Measurements from ENCODE around the gene FBXL13. TPM values are rescaled to one million over a fixed set of nuclear protein-coding genes. Genes with fewer than 3 reads are reported as not detected.
"Not testable (repeated sequence)": the region's sequence is repeated elsewhere in the genome, so short reads cannot be mapped to it uniquely, and the experiment has no call there.

Gene FBXL13
- total RNA-seq, 1 experiment from 2014 or later, result 0.43 TPM

DNA sequence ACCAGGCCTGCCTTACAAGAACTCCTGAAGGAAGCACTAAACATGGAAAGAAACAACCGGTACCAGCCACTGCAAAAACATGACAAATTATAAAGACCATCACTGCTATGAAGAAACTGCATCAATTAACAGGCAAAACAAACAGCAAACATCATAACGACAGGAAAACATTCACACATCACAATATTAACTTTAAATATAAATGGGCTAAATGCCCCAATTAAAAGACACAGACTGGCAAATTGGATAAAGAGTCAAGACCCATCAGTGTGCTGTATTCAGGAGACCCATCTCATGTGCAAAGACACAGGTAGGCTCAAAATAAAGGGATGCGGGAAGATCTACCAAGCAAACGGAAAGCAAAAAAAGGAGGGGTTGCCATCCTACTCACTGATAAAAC, 120.2 kb downstream of the FBXL13 start:
- DNase-seq; H3K4me1 Mint-ChIP-seq (ENCODE audit: low read depth, unreplicated experiment); CTCF ChIA-PET; H3K9me3 ChIP-seq; POLR2A ChIA-PET; intact Hi-C loops (cut with micrococcal nuclease; ENCODE audit: unreplicated experiment); H3K36me3 Mint-ChIP-seq (ENCODE audit: insufficient read depth, unreplicated experiment); H3K4me1 ChIP-seq; BruUV-seq (replicated peaks); H3K4me3 ChIP-seq (ENCODE audit: low read depth, low read length); H3K36me3 ChIP-seq (ENCODE audit: control insufficient read depth, insufficient read depth, low read length); H3K27me3 Mint-ChIP-seq (ENCODE audit: insufficient read depth, unreplicated experiment); H3K4me3 Mint-ChIP-seq (ENCODE audit: unreplicated experiment); H3K27ac Mint-ChIP-seq (ENCODE audit: unreplicated experiment); H3K27me3 ChIP-seq (replicated peaks; ENCODE audit: control insufficient read depth, insufficient read depth, low read length): not testable (repeated sequence)
- H3K9me3 Mint-ChIP-seq (ENCODE audit: unreplicated experiment), result peaks cover 41% of the 10 kb centered on the region

DNA sequence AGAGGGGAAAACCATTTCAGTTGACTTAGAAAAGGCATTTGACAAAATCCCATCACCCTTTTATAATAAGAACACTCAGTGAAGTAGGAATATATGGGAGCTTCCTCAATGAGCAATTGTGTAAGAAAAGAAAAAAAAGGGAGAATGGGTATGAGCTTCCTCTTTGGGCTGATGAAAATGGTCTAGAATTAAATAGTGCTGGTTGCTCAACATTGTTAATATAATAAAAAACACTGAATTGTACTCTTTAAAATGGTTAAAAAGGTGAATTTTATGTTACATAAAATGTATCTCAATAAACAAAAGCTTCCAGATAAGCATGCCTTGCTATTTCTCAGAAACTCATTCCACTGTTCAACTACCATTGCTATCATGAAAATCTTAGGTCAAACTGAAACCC, 121.2 kb downstream of the FBXL13 start:
- POLR2A ChIA-PET, result no interaction called here
- Histone ChIP-seq H3K4me3 (ENCODE audit: low read depth, low read length) (no peak overlapping the region), H3K36me3 (ENCODE audit: control insufficient read depth, insufficient read depth, low read length) (no peaks in the 10 kb centered on the region), H3K27me3 (replicated peaks; ENCODE audit: control insufficient read depth, insufficient read depth, low read length) (no peaks in the 10 kb centered on the region), H3K9me3 (no peaks in the 10 kb centered on the region), H3K4me1 (no peaks in the 10 kb centered on the region)
- H3K27ac Mint-ChIP-seq (ENCODE audit: unreplicated experiment), result no peak overlapping the region
- intact Hi-C loops (cut with micrococcal nuclease; ENCODE audit: unreplicated experiment), result no loop called here
- H3K4me3 Mint-ChIP-seq (ENCODE audit: unreplicated experiment), result no peak overlapping the region
- CTCF ChIA-PET, result no interaction called here
- H3K27me3 Mint-ChIP-seq (ENCODE audit: insufficient read depth, unreplicated experiment), result no peaks in the 10 kb centered on the region
- peaks cover 41% of the 10 kb centered on the region for H3K9me3 Mint-ChIP-seq (ENCODE audit: unreplicated experiment)
- no peaks in the 10 kb centered on the region for H3K4me1 Mint-ChIP-seq (ENCODE audit: low read depth, unreplicated experiment)
- H3K36me3 Mint-ChIP-seq (ENCODE audit: insufficient read depth, unreplicated experiment), result no peaks in the 10 kb centered on the region
- BruUV-seq (replicated peaks), result no TSS peak
- DNase-seq, result no peak
- TF ChIP-seq, protein P1, sequence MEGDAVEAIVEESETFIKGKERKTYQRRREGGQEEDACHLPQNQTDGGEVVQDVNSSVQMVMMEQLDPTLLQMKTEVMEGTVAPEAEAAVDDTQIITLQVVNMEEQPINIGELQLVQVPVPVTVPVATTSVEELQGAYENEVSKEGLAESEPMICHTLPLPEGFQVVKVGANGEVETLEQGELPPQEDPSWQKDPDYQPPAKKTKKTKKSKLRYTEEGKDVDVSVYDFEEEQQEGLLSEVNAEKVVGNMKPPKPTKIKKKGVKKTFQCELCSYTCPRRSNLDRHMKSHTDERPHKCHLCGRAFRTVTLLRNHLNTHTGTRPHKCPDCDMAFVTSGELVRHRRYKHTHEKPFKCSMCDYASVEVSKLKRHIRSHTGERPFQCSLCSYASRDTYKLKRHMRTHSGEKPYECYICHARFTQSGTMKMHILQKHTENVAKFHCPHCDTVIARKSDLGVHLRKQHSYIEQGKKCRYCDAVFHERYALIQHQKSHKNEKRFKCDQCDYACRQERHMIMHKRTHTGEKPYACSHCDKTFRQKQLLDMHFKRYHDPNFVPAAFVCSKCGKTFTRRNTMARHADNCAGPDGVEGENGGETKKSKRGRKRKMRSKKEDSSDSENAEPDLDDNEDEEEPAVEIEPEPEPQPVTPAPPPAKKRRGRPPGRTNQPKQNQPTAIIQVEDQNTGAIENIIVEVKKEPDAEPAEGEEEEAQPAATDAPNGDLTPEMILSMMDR (IDR thresholded peaks at IDR 0.05; ENCODE audit: insufficient read depth in 1 of 2, low read depth in 1 of 2, low read length in 1 of 2, severe bottlenecking in 1 of 2, unreplicated experiment in 1 of 2), result no peak

DNA sequence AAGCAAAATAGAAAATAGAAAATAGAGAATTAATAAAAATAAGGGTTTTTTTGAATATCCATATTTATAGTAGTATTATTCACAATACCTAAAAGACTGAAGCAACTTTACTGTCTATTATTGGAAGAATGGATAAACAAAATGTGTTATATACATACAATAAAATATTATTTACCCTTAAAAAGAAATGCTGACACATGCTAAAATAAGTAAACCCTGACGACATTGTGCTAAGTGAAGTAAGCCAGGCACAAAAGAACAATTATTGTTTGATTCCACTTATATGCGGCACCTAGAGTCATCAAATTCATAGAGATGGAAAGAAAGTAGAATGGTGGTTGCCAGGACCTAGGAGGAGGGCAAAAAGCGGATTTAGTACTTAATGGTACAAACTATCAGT, 122.8 kb downstream of the FBXL13 start:
- no peak for DNase-seq
- peaks cover 40% of the 10 kb centered on the region for H3K9me3 Mint-ChIP-seq (ENCODE audit: unreplicated experiment)
- no TSS peak for BruUV-seq (replicated peaks)
- Histone ChIP-seq H3K4me3 (ENCODE audit: low read depth, low read length) (no peak overlapping the region), H3K36me3 (ENCODE audit: control insufficient read depth, insufficient read depth, low read length) (no peaks in the 10 kb centered on the region), H3K9me3 (no peaks in the 10 kb centered on the region), H3K27me3 (replicated peaks; ENCODE audit: control insufficient read depth, insufficient read depth, low read length) (no peaks in the 10 kb centered on the region), H3K4me1 (no peaks in the 10 kb centered on the region)
- intact Hi-C loops (cut with micrococcal nuclease; ENCODE audit: unreplicated experiment), result no loop called here
- ChIA-PET POLR2A (no interaction called here), CTCF (no interaction called here)
- H3K4me3 Mint-ChIP-seq (ENCODE audit: unreplicated experiment), result no peak overlapping the region
- H3K36me3 Mint-ChIP-seq (ENCODE audit: insufficient read depth, unreplicated experiment), result no peaks in the 10 kb centered on the region
- no peak overlapping the region for H3K27ac Mint-ChIP-seq (ENCODE audit: unreplicated experiment)
- H3K27me3 Mint-ChIP-seq (ENCODE audit: insufficient read depth, unreplicated experiment), result no peaks in the 10 kb centered on the region
- TF ChIP-seq, protein P1 (IDR thresholded peaks at IDR 0.05; ENCODE audit: insufficient read depth in 1 of 2, low read depth in 1 of 2, low read length in 1 of 2, severe bottlenecking in 1 of 2, unreplicated experiment in 1 of 2), result no peak
- no peaks in the 10 kb centered on the region for H3K4me1 Mint-ChIP-seq (ENCODE audit: low read depth, unreplicated experiment)

DNA sequence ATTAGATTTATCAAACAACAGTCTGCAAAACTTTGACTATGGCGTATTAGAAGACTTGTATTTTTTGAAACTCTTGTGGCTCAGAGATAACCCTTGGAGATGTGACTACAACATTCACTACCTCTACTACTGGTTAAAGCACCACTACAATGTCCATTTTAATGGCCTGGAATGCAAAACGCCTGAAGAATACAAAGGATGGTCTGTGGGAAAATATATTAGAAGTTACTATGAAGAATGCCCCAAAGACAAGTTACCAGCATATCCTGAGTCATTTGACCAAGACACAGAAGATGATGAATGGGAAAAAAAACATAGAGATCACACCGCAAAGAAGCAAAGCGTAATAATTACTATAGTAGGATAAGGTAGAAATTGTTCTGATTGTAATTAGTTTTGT, 130.4 kb downstream of the FBXL13 start:
- H3K27me3 ChIP-seq (replicated peaks; ENCODE audit: control insufficient read depth, insufficient read depth, low read length), result no peaks in the 10 kb centered on the region
- CTCF ChIA-PET, result no interaction called here
- Mint-ChIP-seq H3K36me3 (ENCODE audit: insufficient read depth, unreplicated experiment) (no peaks in the 10 kb centered on the region), H3K4me1 (ENCODE audit: low read depth, unreplicated experiment) (no peaks in the 10 kb centered on the region), H3K9me3 (ENCODE audit: unreplicated experiment) (no peaks in the 10 kb centered on the region), H3K4me3 (ENCODE audit: unreplicated experiment) (no peak overlapping the region), H3K27ac (ENCODE audit: unreplicated experiment) (no peak overlapping the region), H3K27me3 (ENCODE audit: insufficient read depth, unreplicated experiment) (no peaks in the 10 kb centered on the region)
- TF ChIP-seq, protein P1 (IDR thresholded peaks at IDR 0.05; ENCODE audit: insufficient read depth in 1 of 2, low read depth in 1 of 2, low read length in 1 of 2, severe bottlenecking in 1 of 2, unreplicated experiment in 1 of 2), result no peak
- POLR2A ChIA-PET, result no interaction called here
- no peaks in the 10 kb centered on the region for H3K36me3 ChIP-seq (ENCODE audit: control insufficient read depth, insufficient read depth, low read length)
- BruUV-seq (replicated peaks), result no TSS peak
- no peak overlapping the region for H3K4me3 ChIP-seq (ENCODE audit: low read depth, low read length)
- no peak for DNase-seq
- H3K9me3 ChIP-seq, result no peaks in the 10 kb centered on the region
- intact Hi-C loops (cut with micrococcal nuclease; ENCODE audit: unreplicated experiment), result no loop called here
- H3K4me1 ChIP-seq, result peaks cover 11% of the 10 kb centered on the region; the same call in 1 of the 2 replicates

Measured in Caco-2 (cell line).